Transverse colon (tissue), 4 donors: ENCODE results near the gene ANKRD49.

ENCODE experiments used
- CTCF ChIP-seq, 5 experiments: fragments of 200-600 bp in 3 of 5; fragments of 450-650 bp in 2 of 5; sonication (generic) in 3 of 5; IDR thresholded peaks; 1 replicate in 2 of 5; 2 replicates in 3 of 5; pipeline ENCODE4 v1.5.1; 2016 to 2017; ENCODE audit warnings: antibody characterized with exemption in 5 of 5, inconsistent platforms in 3 of 5, mild to moderate bottlenecking in 2 of 5, moderate library complexity in 1 of 5
- EP300 ChIP-seq: sonication (generic); formaldehyde crosslinking; IDR thresholded peaks from one replicate; pipeline ENCODE4 v1.6.1; 2017; ENCODE audit warnings: antibody characterized with exemption, low read depth
- POLR2A ChIP-seq: fragments of 450-650 bp; IDR thresholded peaks from one replicate; pipeline ENCODE4 v1.6.1; 2016; ENCODE audit warnings: antibody characterized with exemption, mild to moderate bottlenecking, moderate library complexity
- POLR2AphosphoS5 ChIP-seq, 3 donors: sonication (generic); formaldehyde crosslinking; IDR thresholded peaks; one replicate each; pipeline ENCODE4 v1.6.1; 2016; ENCODE audit warnings: antibody characterized with exemption in 3 of 3

DNA sequence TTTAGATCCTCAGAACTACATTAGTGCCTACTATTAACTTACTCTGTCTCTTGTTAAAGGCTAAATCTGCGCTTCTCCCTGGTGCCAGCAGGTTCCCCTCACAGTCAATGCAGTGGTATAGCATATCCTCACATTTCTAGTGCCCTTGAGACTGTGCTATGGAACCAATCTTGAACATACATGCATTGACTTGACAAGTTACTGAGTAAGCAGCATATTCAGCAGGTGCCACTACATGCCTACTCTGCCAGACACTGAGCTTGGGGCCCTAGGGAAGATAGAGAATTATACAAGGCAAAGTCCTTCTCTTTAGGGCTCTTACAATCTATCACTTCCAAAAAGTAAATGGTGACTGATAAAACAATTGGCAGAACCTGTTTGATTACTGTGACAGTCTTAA lies 53.1 kb downstream of the ANKRD49 start:
- peak; percentile 70 for TF ChIP-seq POLR2A
- no peak for TF ChIP-seq CTCF (IDR thresholded peaks at IDR 0.05)
- TF ChIP-seq EP300, result no peak
- TF ChIP-seq POLR2AphosphoS5 (IDR thresholded peaks at IDR 0.05), result peak; percentile 71 to 91 (median 82)
